MM.1S (cell line): ENCODE measurements around the gene KCNK17.

Experiments used
- CTCF ChIP-seq: fragments of 300-600 bp; sonication (generic); IDR thresholded peaks from 2 replicates; pipeline ENCODE4 v1.5.1; 2016; ENCODE audit warnings: antibody characterized with exemption, low read length, mixed read lengths
- EZH2 ChIP-seq: fragments of 300-600 bp; sonication (generic); optimal IDR thresholded peaks from 2 replicates; pipeline ENCODE3; 2017; ENCODE audit warnings: low read depth, mild to moderate bottlenecking, antibody characterized with exemption, low read length, mixed read lengths

GRCh38 chr6:39350723-39351505 lies 36.7 kb upstream of the KCNK17 start:
- TF ChIP-seq CTCF (no peak), EZH2 (no peak)
